GM12875 (cell line): Measurements from ENCODE around the gene RNASEH2A.
A peak's percentile ranks its signal among the peaks of the same experiment; 100 is the strongest.
"Not testable (repeated sequence)": the region's sequence is repeated elsewhere in the genome, so short reads cannot be mapped to it uniquely, and the experiment has no call there.

Source experiments
- H3K4me3 ChIP-seq: one replicate; pipeline ENCODE4 v1.5.1; 2011; ENCODE audit warnings: low read depth, low read length, control low read depth
- TF ChIP-seq, protein P1 (sequence below): IDR thresholded peaks from 2 replicates; pipeline ENCODE4 v1.5.1; 2011; ENCODE audit warnings: low read depth, mild to moderate bottlenecking, control low read depth, inconsistent platforms, low read length, moderate library complexity, borderline replicate concordance; ENCODE audit not compliant: insufficient read depth

The RNASEH2A gene

DNA sequence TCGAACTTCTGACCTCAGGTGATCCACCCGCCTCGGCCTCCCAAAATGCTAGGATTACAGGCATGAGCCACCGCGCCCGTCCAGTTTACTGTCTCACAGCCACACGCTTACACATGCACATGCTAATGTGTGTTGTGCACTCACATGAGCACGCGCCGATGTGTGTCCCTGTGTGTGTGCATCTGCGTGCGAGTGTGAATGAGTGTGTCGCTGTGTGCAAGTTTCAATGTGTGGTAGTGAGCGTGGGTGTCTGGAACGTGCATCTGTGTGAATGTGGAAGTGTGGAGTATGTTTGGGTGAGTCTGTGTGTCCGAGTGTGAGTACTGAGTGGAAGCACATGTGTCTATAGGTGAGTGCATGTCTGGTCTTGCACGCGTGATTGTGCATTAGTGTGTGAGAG is 36.1 kb downstream of the RNASEH2A start:
- TF ChIP-seq, protein P1, sequence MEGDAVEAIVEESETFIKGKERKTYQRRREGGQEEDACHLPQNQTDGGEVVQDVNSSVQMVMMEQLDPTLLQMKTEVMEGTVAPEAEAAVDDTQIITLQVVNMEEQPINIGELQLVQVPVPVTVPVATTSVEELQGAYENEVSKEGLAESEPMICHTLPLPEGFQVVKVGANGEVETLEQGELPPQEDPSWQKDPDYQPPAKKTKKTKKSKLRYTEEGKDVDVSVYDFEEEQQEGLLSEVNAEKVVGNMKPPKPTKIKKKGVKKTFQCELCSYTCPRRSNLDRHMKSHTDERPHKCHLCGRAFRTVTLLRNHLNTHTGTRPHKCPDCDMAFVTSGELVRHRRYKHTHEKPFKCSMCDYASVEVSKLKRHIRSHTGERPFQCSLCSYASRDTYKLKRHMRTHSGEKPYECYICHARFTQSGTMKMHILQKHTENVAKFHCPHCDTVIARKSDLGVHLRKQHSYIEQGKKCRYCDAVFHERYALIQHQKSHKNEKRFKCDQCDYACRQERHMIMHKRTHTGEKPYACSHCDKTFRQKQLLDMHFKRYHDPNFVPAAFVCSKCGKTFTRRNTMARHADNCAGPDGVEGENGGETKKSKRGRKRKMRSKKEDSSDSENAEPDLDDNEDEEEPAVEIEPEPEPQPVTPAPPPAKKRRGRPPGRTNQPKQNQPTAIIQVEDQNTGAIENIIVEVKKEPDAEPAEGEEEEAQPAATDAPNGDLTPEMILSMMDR, result no peak
- no peak overlapping the region for H3K4me3 ChIP-seq

DNA sequence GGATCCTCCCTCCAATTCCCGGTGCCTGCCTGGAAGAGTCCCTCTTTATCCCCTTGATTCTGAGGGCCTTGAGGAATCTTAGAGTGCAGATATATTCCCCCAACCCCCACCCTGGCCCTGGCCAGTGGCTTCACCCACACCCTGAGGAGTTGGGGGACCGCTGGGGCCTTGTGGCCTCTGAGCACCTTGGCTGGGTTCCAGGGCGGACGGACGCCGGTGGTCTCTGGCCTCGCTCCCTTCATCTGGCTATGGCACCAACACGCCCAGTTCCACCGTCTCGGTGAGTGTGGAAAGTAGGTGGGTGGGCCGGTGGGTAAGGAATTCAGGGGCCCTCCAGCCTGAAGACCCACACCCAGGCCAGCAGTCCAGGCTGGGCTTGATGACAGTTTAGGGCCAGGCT is 36.9 kb downstream of the RNASEH2A start:
- no peak overlapping the region for H3K4me3 ChIP-seq
- TF ChIP-seq, protein P1, result no peak

DNA sequence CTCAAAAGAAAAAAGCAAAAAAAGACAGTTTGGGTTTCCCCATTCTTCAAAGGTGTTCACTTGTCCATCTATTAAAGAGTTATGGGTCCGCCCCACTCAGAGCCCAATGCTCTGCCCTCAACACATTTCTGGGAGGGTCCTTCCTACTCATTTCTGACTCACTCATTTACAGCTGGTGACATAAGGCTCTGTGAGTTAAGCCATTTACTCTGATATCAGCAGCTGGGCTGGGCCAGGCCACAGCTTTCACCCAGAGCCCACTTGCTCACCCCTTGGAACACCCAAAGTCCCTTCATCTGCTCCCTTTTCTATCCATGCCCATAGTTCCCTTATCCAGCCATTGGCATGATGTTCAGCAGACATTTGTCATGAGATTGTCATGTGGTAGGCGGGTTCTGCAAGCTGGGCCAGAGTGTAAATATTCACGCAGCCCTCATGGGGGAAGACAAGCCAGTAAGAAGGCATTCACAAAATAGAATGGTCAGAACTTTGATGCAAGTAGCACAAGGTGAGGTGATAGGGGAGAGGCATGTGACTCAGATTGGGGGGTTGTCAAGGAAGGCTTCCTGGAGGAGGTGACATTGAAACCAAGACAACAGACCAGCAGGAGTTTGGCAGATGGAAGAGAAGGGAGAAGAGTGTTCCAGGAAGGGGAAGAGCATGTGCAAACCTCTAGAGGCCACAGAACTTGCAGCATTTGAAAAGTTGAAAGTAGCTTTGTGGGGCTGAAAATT is 37.8 kb downstream of the RNASEH2A start:
- TF ChIP-seq, protein P1, result no peak
- no peak overlapping the region for H3K4me3 ChIP-seq

DNA sequence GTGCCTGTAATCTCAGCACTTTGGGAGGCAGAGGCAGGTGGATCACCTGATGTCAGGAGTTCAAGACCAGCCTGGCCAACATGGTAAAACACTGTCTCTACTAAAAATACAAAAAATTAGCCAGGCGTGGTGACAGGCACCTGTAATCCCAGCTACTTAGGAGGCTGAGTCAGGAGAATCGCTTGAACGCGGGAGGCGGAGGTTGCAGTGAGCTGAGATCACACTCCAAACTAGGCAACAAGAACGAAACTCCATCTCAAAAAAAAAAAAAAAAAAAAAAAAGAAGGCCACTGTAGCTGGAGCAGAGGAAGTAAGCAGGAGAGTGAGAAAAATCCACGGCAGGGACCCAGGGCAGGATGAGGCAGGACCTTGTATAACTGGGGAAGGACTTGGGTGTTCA is 40.2 kb downstream of the RNASEH2A start:
- not testable (repeated sequence) for H3K4me3 ChIP-seq

DNA sequence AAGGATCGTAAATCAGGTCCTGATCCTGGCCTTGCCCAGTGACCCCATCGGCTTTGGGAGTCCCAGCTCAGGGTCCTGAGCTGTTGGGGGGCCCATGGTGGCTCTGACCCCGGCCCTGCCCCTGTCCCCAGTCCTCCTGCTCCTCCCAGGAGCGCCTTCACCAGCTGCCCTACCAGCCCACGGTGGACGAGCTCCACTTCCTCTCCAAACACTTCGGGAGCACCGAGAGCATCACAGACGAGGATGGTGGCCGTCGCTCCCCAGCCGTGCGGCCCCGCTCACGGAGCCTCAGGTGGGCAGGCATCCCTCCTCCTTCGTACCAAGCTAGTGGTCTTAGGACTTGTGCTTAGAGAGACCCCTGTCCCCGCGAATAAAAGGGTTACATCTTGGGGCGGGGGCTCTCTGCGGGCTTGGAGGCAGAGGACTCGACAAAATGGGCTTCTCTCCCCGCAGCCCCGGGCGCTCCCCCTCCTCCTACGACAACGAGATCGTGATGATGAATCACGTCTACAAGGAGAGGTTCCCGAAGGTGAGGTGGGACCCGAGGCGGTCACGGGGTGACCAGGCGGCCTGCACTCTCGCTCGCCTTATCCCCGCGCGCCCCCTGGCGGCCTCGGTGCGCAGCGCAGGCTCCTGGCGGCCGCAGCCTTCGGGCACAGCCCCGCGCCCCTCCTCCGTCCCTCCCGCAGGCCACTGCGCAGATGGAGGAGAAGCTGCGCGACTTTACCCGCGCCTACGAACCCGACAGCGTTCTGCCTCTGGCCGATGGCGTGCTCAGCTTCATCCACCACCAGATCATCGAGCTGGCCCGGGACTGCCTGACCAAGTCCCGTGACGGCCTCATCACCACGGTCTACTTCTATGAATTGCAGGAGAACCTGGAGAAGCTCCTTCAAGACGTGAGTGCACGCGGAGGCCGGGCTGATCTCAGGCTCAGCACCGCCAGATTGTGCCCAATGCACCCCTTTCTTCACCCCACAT is 41.1 kb downstream of the RNASEH2A start:
- TF ChIP-seq, protein P1, result peak; percentile 99
- no peak overlapping the region for H3K4me3 ChIP-seq

DNA sequence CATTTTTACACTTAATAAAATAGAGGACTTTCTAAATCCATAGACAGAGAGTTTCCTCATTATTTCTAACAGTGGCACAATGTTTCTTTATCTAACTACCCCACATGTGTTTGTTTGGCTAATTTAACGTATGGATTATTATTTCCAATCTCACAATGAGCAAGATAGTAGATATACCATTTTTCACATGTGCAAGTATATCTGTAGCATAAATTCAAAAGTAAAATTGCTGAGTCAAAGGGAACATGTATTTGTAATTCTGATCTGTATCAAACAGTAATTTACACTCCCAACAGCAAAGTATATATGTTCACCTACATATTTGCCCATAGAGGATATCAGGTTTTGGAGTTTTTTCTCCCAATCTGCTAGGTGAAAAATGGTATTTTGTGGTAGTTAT is 50.3 kb downstream of the RNASEH2A start:
- no peak overlapping the region for H3K4me3 ChIP-seq
- TF ChIP-seq, protein P1, result no peak

DNA sequence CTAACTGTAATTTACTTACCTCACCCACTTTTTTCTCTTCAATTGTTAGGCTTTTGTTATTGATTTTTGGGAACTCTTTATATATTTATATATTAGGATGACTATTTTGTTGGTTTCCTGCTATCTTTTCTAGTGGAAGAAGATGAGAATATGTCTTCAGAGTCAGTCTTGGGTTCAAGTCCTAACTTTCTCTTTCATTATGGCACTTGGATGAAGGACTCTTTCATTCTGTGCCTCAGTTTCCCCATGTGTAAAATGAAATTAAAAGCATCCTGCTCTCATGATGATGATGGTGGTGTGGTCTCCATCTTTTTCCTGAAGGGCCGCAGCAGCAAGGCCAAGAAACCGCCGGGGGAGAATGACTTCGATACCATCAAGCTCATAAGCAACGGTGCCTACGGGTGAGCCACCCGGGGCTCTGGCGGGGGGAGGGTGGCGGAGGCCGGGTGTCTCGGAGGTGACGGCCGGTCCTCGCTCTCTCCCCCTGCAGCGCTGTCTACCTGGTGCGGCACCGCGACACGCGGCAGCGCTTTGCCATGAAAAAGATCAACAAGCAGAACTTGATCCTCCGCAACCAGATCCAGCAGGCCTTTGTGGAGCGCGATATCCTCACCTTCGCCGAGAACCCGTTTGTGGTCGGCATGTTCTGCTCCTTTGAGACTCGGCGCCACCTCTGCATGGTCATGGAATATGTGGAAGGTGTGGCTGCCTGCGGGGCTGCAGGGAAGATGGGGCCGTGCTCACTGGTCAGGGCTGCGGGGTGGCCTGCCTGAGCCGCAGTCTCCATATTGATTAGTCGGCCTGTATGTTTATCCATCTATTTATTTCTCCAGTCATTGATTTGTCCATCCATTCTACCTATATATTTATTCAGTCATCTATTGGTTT is 51.9 kb downstream of the RNASEH2A start:
- TF ChIP-seq, protein P1, result no peak
- H3K4me3 ChIP-seq, result no peak overlapping the region
